Endothelial cell of umbilical vein (primary cell): ENCODE results near the gene USP46. TPM values are rescaled to one million over a fixed set of nuclear protein-coding genes. Genes with fewer than 3 reads are reported as not detected.

Experiments used
- BruUV-seq: library from RNA; stranded (reverse); fragments of 400-500 nt; replicated peaks from 2 replicates; lab custom pipeline; 2021; lab: Mats Ljungman, UMichigan
- CTCF ChIA-PET: fragments of 300-600, 350-600 bp; sonication (Branson Sonifier 250); formaldehyde crosslinking; loops from one replicate; lab custom pipeline; 2021; ENCODE audit warnings: antibody characterized with exemption, inconsistent platforms; lab: Charles Lee
- POLR2A ChIA-PET: fragments of 300-600, 350-600 bp; sonication (Branson Sonifier 250); formaldehyde crosslinking; loops from one replicate; lab custom pipeline; 2021; ENCODE audit warnings: antibody characterized with exemption, inconsistent platforms; lab: Charles Lee
- DNase-seq: peaks from one replicate; pipeline ENCODE4 v3.0.0-alpha.2; 2011; ENCODE audit warnings: low read depth, low spot score
- FAIRE-seq: peaks from 2 replicates; lab custom pipeline; 2011; peaks lifted over from hg19 to GRCh38; lab: Jason Lieb, UNC
- H2AFZ ChIP-seq: 2 replicates; pipeline ENCODE4 v1.6.0; 2012; ENCODE audit warnings: low read depth, low read length, control low read depth, inconsistent platforms
- H3K27ac ChIP-seq: 2 replicates; pipeline ENCODE4 v1.5.1; 2011; ENCODE audit warnings: low read depth, mild to moderate bottlenecking, control low read depth, low read length, moderate library complexity; ENCODE audit not compliant: insufficient read depth
- H3K27me3 ChIP-seq, 2 experiments: 2 replicates each; pipeline versions ENCODE4 v1.6.0 to v1.6.1; 2011; ENCODE audit warnings: low read length in 2 of 2, mixed read lengths in 1 of 2; ENCODE audit not compliant: control insufficient read depth in 2 of 2, insufficient read depth in 2 of 2
- H3K36me3 ChIP-seq, 2 experiments: 2 replicates in 1 of 2; 3 replicates in 1 of 2; pipeline ENCODE4 v1.5.1; 2011; ENCODE audit warnings: low read length in 2 of 2, mild to moderate bottlenecking in 1 of 2, moderate library complexity in 1 of 2; ENCODE audit not compliant: control insufficient read depth in 2 of 2, insufficient read depth in 2 of 2; ENCODE audit errors: extremely low read depth in 1 of 2
- H3K4me1 ChIP-seq: 3 replicates; pipeline ENCODE4 v1.5.1; 2011; ENCODE audit warnings: mild to moderate bottlenecking, low read length; ENCODE audit not compliant: control insufficient read depth, insufficient read depth; ENCODE audit errors: extremely low read depth
- H3K4me2 ChIP-seq: 2 replicates; pipeline ENCODE4 v1.6.1; 2011; ENCODE audit warnings: low read length, control low read depth, mixed read lengths; ENCODE audit not compliant: insufficient read depth
- H3K4me3 ChIP-seq, 3 experiments: fragments of 200-600 bp in 1 of 3; sonication (generic), shearing (Covaris generic) in 1 of 3; replicated peaks in 1 of 3; 2 replicates each; pipeline ENCODE4 v1.5.1; 2011 to 2016; ENCODE audit warnings: control low read depth in 3 of 3, low read length in 3 of 3, mild to moderate bottlenecking in 2 of 3, inconsistent platforms in 1 of 3, low read depth in 1 of 3, moderate library complexity in 1 of 3; ENCODE audit not compliant: insufficient read depth in 1 of 3
- H3K79me2 ChIP-seq: 2 replicates; pipeline ENCODE4 v1.6.0; 2012; ENCODE audit warnings: low read length, inconsistent platforms; ENCODE audit not compliant: control insufficient read depth, insufficient read depth
- H3K9ac ChIP-seq: replicated peaks from 2 replicates; pipeline ENCODE3; 2011; ENCODE audit warnings: low read length, control low read depth; ENCODE audit not compliant: insufficient read depth; ENCODE audit errors: extremely low read depth
- H3K9me1 ChIP-seq: replicated peaks from 3 replicates; pipeline ENCODE4 v1.6.0; 2011; ENCODE audit warnings: mild to moderate bottlenecking, low read length; ENCODE audit not compliant: control insufficient read depth, insufficient read depth; ENCODE audit errors: extremely low read depth
- H3K9me3 ChIP-seq: replicated peaks from 2 replicates; pipeline ENCODE4 v1.5.1; 2012; ENCODE audit warnings: low read length, inconsistent platforms; ENCODE audit not compliant: control insufficient read depth, insufficient read depth
- H4K20me1 ChIP-seq: replicated peaks from 2 replicates; pipeline ENCODE3; 2011; ENCODE audit warnings: mild to moderate bottlenecking, low read length; ENCODE audit not compliant: control insufficient read depth, insufficient read depth; ENCODE audit errors: extremely low read depth
- FOS ChIP-seq: IDR thresholded peaks from 2 replicates; pipeline ENCODE4 v1.6.1; 2011; ENCODE audit warnings: mild to moderate bottlenecking, low read length, moderate library complexity, borderline replicate concordance; ENCODE audit not compliant: insufficient read depth
- GATA2 ChIP-seq: IDR thresholded peaks from 2 replicates; pipeline ENCODE4 v1.7.0; 2011; ENCODE audit warnings: low read depth, mild to moderate bottlenecking, moderate library complexity, mixed read lengths, low read length; ENCODE audit not compliant: insufficient read length, insufficient read depth
- JUN ChIP-seq: IDR thresholded peaks from 2 replicates; pipeline ENCODE4 v1.6.1; 2011; ENCODE audit warnings: borderline replicate concordance, low read depth; ENCODE audit not compliant: insufficient read length, insufficient read depth
- MAX ChIP-seq: IDR thresholded peaks from 2 replicates; pipeline ENCODE4 v1.6.1; 2011; ENCODE audit not compliant: insufficient read depth, insufficient read length
- POLR2AphosphoS5 ChIP-seq: IDR thresholded peaks from 2 replicates; pipeline ENCODE4 v1.6.1; 2012; ENCODE audit warnings: low read depth, mild to moderate bottlenecking, control low read depth, low read length, moderate library complexity; ENCODE audit not compliant: insufficient read depth
- dilution Hi-C: fragments of 300-500 bp; cut with MboI; formaldehyde crosslinking; loops from one replicate; pipeline ENCODE4 v1.15.0; 2019; ENCODE audit warnings: low sequenced_read_pairs; ENCODE audit not compliant: extremely low pct_ligation_motif_present
- intact Hi-C: fragments of 100-400 bp; cut with micrococcal nuclease; formaldehyde crosslinking; loops from one replicate; pipeline ENCODE4 v1.10.0; 2022
- polyA plus RNA-seq, 4 experiments: library from polyadenylated mRNA; depleted of rRNA in 3 of 4; stranded (reverse) in 3 of 4; unstranded in 1 of 4; fragments of >200 nt; gene quantifications; 2 replicates each; pipeline versions ENCODE4 v1.2.1 to v1.2.3, GENCODE V29; 2011 to 2012; ENCODE audit warnings: missing spikeins in 1 of 4
- total RNA-seq: library from RNA; stranded (reverse); gene quantifications from 2 replicates; pipeline ENCODE4 v1.2.3, GENCODE V29; 2021
- TF ChIP-seq, protein P1 (sequence below), 2 donors: IDR thresholded peaks; 1 replicate in 1 of 2; 2 replicates in 1 of 2; pipeline ENCODE4 v1.5.1; 2011; ENCODE audit warnings: low read length in 2 of 2, mild to moderate bottlenecking in 2 of 2, moderate library complexity in 2 of 2, control low read depth in 1 of 2, inconsistent platforms in 1 of 2, low read depth in 1 of 2; ENCODE audit not compliant: insufficient read depth in 1 of 2; ENCODE audit errors: extremely low read depth in 1 of 2

USP46 gene
- total and polyA plus RNA-seq, 2 donors (not counting 3 experiments of a cell fraction or from before 2014, with no cell fraction given), result 5.2 to 23.7 TPM

DNA sequence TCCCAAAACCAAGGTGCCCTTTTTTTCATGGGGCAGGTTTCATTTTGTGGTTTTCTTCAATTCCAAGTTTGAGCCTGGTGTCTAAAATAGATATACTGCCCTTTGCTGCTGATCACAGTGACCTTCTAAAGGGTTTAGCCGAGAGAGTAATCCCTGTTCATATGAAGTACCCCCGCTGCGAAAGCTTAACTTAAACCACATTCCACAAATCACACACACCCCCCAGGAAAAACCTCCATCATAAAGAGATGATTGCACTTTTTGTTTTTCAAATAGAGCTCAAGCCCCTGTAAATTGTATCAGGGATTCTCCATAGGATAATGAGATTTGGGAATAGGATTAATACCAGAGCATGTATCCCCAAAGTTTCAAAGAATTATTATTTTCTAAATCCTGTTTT is 90.8 kb downstream of the USP46 start:
- H3K9ac ChIP-seq, result no peak overlapping the region
- H4K20me1 ChIP-seq, result no peaks in the 10 kb centered on the region
- no peak for FAIRE-seq
- CTCF ChIA-PET, result interaction anchor here (1.4 to 1.6 kb wide), 2 partner anchors 9 to 23 kb away, joined by 3 to 4 read pairs; no protein-coding TSS in a partner anchor
- POLR2A ChIA-PET, result no interaction called here
- no peaks in the 10 kb centered on the region for H3K36me3 ChIP-seq
- intact Hi-C loops (no loop called here), dilution Hi-C loops (no loop called here)
- H3K27ac ChIP-seq, result no peak overlapping the region
- H3K9me1 ChIP-seq, result no peaks in the 10 kb centered on the region
- H3K9me3 ChIP-seq, result no peaks in the 10 kb centered on the region
- no peak for DNase-seq
- BruUV-seq, result no TSS peak
- H3K4me2 ChIP-seq, result no peak overlapping the region
- H3K4me3 ChIP-seq, result no peak overlapping the region
- no peak for TF ChIP-seq GATA2
- H3K79me2 ChIP-seq, result no peaks in the 10 kb centered on the region
- H3K27me3 ChIP-seq, result no peaks in the 10 kb centered on the region
- H2AFZ ChIP-seq, result no peak overlapping the region
- no peaks in the 10 kb centered on the region for H3K4me1 ChIP-seq

DNA sequence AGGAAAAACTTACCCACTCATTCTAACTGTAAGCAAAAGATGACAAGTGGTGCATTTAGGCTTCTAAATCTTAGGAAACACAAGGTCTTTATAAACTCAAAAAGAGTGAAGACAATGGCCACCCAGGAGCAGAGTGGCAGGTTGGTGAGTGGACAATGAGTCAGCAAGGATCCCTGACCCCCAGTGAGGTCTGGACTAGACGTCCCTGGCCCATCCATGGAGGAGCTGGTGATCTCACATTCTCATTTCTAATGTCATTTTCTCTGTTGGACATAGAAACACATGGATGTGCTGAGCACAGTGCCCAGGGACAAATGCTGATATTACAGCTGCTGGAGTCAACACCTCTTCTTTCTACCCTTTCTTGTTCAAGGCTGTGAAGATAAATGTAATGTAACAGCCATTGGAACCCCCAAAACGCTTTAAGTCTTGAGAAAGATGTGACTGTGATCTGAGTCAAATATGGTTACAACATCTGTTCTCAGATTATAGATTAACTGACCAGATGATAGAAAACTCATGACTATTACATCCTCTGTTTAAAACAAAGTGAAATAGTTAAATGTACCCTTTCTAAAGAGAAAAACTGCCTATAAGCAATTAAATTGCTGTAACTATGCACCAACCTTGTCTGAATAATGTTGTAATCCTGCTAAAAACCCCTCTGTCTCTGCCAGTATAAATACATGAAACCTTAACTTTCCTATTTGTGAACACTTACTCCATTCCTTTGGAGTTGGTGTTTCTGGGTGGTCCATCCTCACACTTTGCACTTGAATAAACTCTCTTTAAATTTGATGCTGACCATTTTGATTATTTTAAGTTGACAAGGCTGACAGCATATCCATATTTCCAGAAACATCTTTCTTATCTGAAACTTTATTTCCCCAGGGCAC is 92.7 kb downstream of the USP46 start:
- H3K27me3 ChIP-seq, result no peaks in the 10 kb centered on the region
- H3K9ac ChIP-seq, result no peak overlapping the region
- no peaks in the 10 kb centered on the region for H3K79me2 ChIP-seq
- no peak overlapping the region for H2AFZ ChIP-seq
- no peaks in the 10 kb centered on the region for H4K20me1 ChIP-seq
- H3K4me2 ChIP-seq, result no peak overlapping the region
- ChIA-PET POLR2A (no interaction called here), CTCF (interaction anchor here (0.9 kb wide), 1 partner anchor 345 kb away, joined by 4 read pairs; no protein-coding TSS in a partner anchor)
- FAIRE-seq (no peak), DNase-seq (no peak)
- H3K9me1 ChIP-seq, result no peaks in the 10 kb centered on the region
- dilution Hi-C loops, result no loop called here
- no peaks in the 10 kb centered on the region for H3K4me1 ChIP-seq
- no peaks in the 10 kb centered on the region for H3K9me3 ChIP-seq
- TF ChIP-seq POLR2AphosphoS5 (no peak), FOS (no peak), MAX (no peak), JUN (no peak)
- TF ChIP-seq, protein P1, sequence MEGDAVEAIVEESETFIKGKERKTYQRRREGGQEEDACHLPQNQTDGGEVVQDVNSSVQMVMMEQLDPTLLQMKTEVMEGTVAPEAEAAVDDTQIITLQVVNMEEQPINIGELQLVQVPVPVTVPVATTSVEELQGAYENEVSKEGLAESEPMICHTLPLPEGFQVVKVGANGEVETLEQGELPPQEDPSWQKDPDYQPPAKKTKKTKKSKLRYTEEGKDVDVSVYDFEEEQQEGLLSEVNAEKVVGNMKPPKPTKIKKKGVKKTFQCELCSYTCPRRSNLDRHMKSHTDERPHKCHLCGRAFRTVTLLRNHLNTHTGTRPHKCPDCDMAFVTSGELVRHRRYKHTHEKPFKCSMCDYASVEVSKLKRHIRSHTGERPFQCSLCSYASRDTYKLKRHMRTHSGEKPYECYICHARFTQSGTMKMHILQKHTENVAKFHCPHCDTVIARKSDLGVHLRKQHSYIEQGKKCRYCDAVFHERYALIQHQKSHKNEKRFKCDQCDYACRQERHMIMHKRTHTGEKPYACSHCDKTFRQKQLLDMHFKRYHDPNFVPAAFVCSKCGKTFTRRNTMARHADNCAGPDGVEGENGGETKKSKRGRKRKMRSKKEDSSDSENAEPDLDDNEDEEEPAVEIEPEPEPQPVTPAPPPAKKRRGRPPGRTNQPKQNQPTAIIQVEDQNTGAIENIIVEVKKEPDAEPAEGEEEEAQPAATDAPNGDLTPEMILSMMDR (IDR thresholded peaks at IDR 0.05; ENCODE audit: extremely low read depth in 1 of 2, insufficient read depth in 1 of 2, low read depth in 1 of 2, low read length in 2 of 2), result no peak
- H3K4me3 ChIP-seq, result no peak overlapping the region
- no peak overlapping the region for H3K27ac ChIP-seq
- BruUV-seq, result no TSS peak
- no peaks in the 10 kb centered on the region for H3K36me3 ChIP-seq
- intact Hi-C loops, result no loop called here
